Ovary (tissue), 9 donors: Measurements from ENCODE around the gene DHFR. TPM values are rescaled to one million over a fixed set of nuclear protein-coding genes. Genes with fewer than 3 reads are reported as not detected.
A peak's percentile ranks its signal among the peaks of the same experiment; 100 is the strongest.
"Not testable (repeated sequence)": the region's sequence is repeated elsewhere in the genome, so short reads cannot be mapped to it uniquely, and the experiment has no call there.

Experiments used
- DNase-seq, 5 donors: peaks; one replicate each; pipeline ENCODE4 v3.0.0-alpha.2; 2019 to 2020
- H3K27ac ChIP-seq, 2 donors: fragments of 200-600 bp; one replicate each; pipeline versions ENCODE4 v1.5.1 to v1.8.0; 2019 to 2022
- H3K27me3 ChIP-seq: fragments of 200-600 bp; one replicate; pipeline ENCODE4 v1.8.0; 2022
- H3K36me3 ChIP-seq: fragments of 200-600 bp; sonication (generic); one replicate; pipeline ENCODE4 v1.5.1; 2019
- H3K4me1 ChIP-seq: one replicate; pipeline ENCODE4 v1.8.1; 2013; ENCODE audit warnings: mild to moderate bottlenecking, moderate library complexity; ENCODE audit not compliant: insufficient read depth
- H3K4me3 ChIP-seq: fragments of 200-600 bp; sonication (generic); one replicate; pipeline ENCODE4 v1.5.1; 2017
- H3K9me3 ChIP-seq, 2 donors: fragments of 200-600 bp in 1 of 2; sonication (generic) in 1 of 2; one replicate each; pipeline versions ENCODE4 v1.5.1 to v1.8.1; 2013 to 2019; ENCODE audit warnings: mild to moderate bottlenecking in 1 of 2, moderate library complexity in 1 of 2
- CTCF ChIP-seq, 3 donors: fragments of 450-650 bp in 2 of 3; fragments of 200-600 bp in 1 of 3; IDR thresholded peaks; one replicate each; pipeline versions ENCODE4 v1.5.1 to v1.8.0; 2016 to 2022; ENCODE audit warnings: antibody characterized with exemption in 3 of 3, mild to moderate bottlenecking in 1 of 3
- EP300 ChIP-seq: sonication (generic); formaldehyde crosslinking; IDR thresholded peaks from one replicate; pipeline ENCODE4 v1.6.1; 2017; ENCODE audit warnings: antibody characterized with exemption
- POLR2A ChIP-seq: fragments of 450-650 bp; IDR thresholded peaks from one replicate; pipeline ENCODE4 v1.6.1; 2017; ENCODE audit warnings: antibody characterized with exemption, mild to moderate bottlenecking, moderate library complexity
- WGBS, 3 donors: extraction: QIAGEN DNeasy Blood & Tissue Kit in 1 of 3; methylation state at CpG; one replicate each; pipeline versions ENCODE4 v1.1.5 to v1.1.7; 2013 to 2017; 5-methylcytosine and 5-hydroxymethylcytosine counted together
- intact Hi-C, 4 donors: fragments of 100-400 bp; cut with DNase I; formaldehyde crosslinking; loops; one replicate each; pipeline versions ENCODE4 v1.11.0 to v1.15.1; 2022 to 2023
- polyA plus RNA-seq, 2 donors: library from polyadenylated mRNA; stranded (reverse); fragments of 200-250 nt in 1 of 2; fragments of 350-450 nt in 1 of 2; fragmentation: Illumina TruSeq in 1 of 2; extraction: RNeasy Lipid Tissue Mini Kit (QIAGEN cat#74804) in 1 of 2; gene quantifications; one replicate each; pipeline ENCODE4 v1.2.3, GENCODE V29; 2013 to 2014
- total RNA-seq, 7 donors: library from RNA; depleted of rRNA in 2 of 7; stranded (reverse); fragments of >200 nt in 2 of 7; fragmentation: NEBNext Ultra II Directional in 3 of 7; extraction: Animal tissue kit (Norgen Biotek cat#: 25700) in 3 of 7; gene quantifications; one replicate each; pipeline versions ENCODE4 v1.1.0 to v1.2.4, GENCODE V29; 2016 to 2023
- donor health status: DM: no; HTN: no; CAD: no; lungs with moderate emphysema.
- donor health status: DM: no; HTN: no; CAD: no.
- donor health status: Bipolar disorder and iron deficiency.
- donor health status: DM: yes; HTN: yes; CAD: no.
- donor health status: DM: no; HTN: no; CAD: no.
- donor health status: DM: yes; HTN: yes; CAD: no.

Gene DHFR
- total and polyA plus RNA-seq, 9 donors, result 2.4 to 17.5 (median 8.6) TPM

GRCh38 chr5:80662108-80662507 lies 7.3 kb upstream of the DHFR start:
- DNase-seq, result no peak
- intact Hi-C loops, result no loop called here
- 46 to 95% (median 48%) methylated on average over 1 of the region's 1 CpG for WGBS, 3 donors
- TF ChIP-seq CTCF (IDR thresholded peaks at IDR 0.05) (no peak), POLR2A (no peak), EP300 (no peak)
- Histone ChIP-seq H3K4me1 (no peaks in the 10 kb centered on the region), H3K9me3 (no peaks in the 10 kb centered on the region), H3K27me3 (no peaks in the 10 kb centered on the region), H3K36me3 (no peaks in the 10 kb centered on the region), H3K27ac (no peak overlapping the region), H3K4me3 (no peak overlapping the region)

DNA sequence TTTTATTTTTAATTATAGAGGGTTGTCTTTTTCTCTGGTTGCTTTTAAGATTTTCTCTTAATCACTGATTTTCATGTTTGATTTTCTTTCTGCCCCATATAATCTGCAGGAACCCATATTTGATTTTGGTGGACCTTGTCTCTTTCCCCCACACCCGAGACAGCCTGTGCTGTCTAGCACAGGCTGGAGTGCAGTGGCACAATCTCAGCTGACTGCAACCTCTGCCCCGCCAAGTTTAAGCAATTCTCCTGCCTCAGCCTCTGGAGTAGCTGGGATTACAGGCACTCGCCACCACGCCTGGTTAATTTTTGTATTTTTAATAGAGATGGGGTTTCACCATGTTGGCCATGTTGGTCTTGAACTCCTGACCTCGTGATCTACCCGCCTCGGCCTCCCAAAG lies 5.9 kb upstream of the DHFR start:
- H3K27me3 ChIP-seq, intact Hi-C loops, H3K4me3 ChIP-seq, H3K27ac ChIP-seq, H3K4me1 ChIP-seq, H3K9me3 ChIP-seq, DNase-seq, H3K36me3 ChIP-seq: not testable (repeated sequence)
- 64 to 81% (median 77%) methylated on average over 7 of the region's 7 CpGs for WGBS, 3 donors

- Histone ChIP-seq H3K36me3 (no peaks in the 10 kb centered on the region), H3K27me3 (no peaks in the 10 kb centered on the region), H3K27ac (no peak overlapping the region), H3K4me1 (peaks cover 3% of the 10 kb centered on the region), H3K4me3 (no peak overlapping the region), H3K9me3 (no peaks in the 10 kb centered on the region)
- intact Hi-C loops, result no loop called here
- 85 to 92% (median 91%) methylated on average over 5 of the region's 5 CpGs for WGBS, 3 donors
- no peak for TF ChIP-seq EP300
- no peak for TF ChIP-seq POLR2A
- TF ChIP-seq CTCF (IDR thresholded peaks at IDR 0.05), result no peak
- no peak for DNase-seq
These were observed 4.3 kb upstream of the DHFR start for GRCh38 chr5:80659106-80659505.

GRCh38 chr5:80656425-80656824 lies 1.6 kb upstream of the DHFR start:
- H3K36me3 ChIP-seq, result no peaks in the 10 kb centered on the region
- H3K4me3 ChIP-seq, result no peak overlapping the region
- no peak for DNase-seq
- H3K27me3 ChIP-seq, result no peaks in the 10 kb centered on the region
- intact Hi-C loops, result no loop called here
- H3K27ac ChIP-seq, result no peak overlapping the region
- WGBS, 3 donors, result 35 to 53% (median 50%) methylated on average over 1 of the region's 1 CpG
- no peaks in the 10 kb centered on the region for H3K9me3 ChIP-seq
- no peak for TF ChIP-seq CTCF (IDR thresholded peaks at IDR 0.05)
- no peak for TF ChIP-seq POLR2A
- no peak for TF ChIP-seq EP300
- H3K4me1 ChIP-seq, result peaks cover 3% of the 10 kb centered on the region

DNA sequence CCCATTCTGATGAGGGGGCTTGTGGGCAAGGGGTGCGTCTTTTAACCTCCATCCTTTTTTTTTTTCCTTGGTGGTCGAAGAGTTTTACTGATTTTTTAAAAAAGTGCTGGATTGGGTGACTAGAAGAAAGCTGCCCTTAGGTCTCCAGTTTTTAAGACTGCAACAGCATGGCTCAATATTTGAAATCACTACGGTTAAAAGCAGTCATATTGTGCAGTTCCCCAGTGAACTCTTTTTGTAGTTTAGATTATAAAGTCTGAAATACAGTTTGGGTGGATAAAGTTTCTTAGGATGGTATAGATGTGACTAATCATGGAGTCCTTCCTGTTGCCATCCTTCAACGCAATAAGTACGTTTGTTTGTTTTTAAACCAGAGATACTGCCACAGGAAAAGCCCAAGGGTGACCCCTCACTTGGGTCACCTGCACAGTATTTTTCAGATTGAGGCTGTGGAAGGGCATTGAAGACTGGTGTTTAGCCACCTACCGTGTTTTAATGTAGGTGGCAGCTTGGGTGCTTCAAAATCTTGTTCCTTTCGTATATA lies 520 bp upstream of the DHFR start:
- WGBS, 3 donors, result 19 to 21% (median 21%) methylated on average over 7 of the region's 7 CpGs
- Histone ChIP-seq H3K9me3 (no peaks in the 10 kb centered on the region), H3K4me3 (peak overlapping the region; percentile 98), H3K27me3 (no peaks in the 10 kb centered on the region), H3K36me3 (no peaks in the 10 kb centered on the region), H3K4me1 (peaks cover 3% of the 10 kb centered on the region), H3K27ac (peak overlapping the region in 1 of 2 donors; percentile 94)
- intact Hi-C loops, result no loop called here
- TF ChIP-seq POLR2A (no peak), EP300 (no peak), CTCF (IDR thresholded peaks at IDR 0.05) (no peak)
- no peak for DNase-seq
